ENCODE data around the gene SLC25A22. TPM values are rescaled to one million over a fixed set of nuclear protein-coding genes. Genes with fewer than 3 reads are reported as not detected.

SLC25A22 gene
- total RNA-seq, 1 donor from 2014 or later: 84.9 TPM

DNA sequence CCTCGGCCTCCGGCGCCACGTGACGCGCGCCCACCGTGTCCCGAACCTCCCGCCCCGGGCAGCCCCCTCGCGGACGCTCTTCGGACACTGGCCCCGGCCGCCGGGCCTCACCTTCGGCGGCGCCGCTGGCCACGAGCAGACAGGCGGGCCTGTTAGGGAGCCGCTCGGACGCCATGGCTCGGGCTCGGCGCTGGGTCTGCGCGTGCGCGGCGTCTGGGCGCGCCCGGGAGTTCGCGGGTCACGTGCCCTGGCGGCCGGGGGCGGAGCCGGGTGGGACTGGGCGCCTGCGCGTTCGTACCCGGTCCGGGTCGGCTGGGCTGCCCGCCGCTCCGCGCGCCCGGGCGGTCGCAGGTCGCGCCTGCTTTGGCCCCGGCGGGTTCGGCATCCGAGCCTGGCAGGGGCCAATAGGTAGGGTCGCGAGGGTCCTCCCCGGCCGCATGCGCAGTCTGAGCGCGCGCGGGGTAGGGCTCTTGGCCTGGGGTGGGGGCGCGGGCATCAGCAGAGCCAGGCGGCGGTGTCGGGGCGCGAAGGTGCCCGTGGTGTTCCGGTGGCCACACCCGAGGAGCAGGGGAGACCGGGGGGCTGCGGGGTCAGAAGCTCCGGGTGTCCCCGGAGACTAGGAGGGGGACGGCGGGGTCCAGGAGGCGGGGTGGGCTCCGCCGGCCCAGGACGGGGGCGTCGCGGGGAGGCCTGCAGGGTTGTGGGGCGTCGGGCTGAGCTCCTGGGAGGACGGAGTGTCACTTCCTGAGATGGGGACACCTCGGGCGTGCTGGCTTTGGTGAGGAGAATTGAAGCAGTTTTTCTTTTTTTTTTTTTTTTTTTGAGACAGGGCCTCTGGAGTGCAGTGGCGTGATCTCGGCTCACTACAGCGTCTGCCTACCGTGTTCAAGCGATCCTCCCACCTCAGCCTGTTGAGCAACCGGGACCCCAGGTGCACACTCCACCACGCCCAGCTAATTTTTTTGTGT is 20.5 kb downstream of the SLC25A22 start, which contains the start of gene GATD1:
Gene GATD1, minus strand, starts transcription at position 200 of the 968 bp plus-strand sequence. Its CDS starts 25 bp downstream, at position 175.
- peak; percentile 99 for DNase-seq
- peak within 1 kb of the TSS; percentile 92 for H3K4me3 Mint-ChIP-seq
- H3K4me1 Mint-ChIP-seq: peaks cover 18% of the 10 kb centered on the region
- H3K36me3 Mint-ChIP-seq (ENCODE audit: low read depth): peaks cover 19% of the 10 kb centered on the region
- intact Hi-C loops (cut with micrococcal nuclease): loop anchor here (1.0 to 2.0 kb wide), 3 partner anchors 13 to 32 kb away; partner anchors contain the start of genes CEND1 and RPLP2
- peak within 1 kb of the TSS; percentile 85 for H3K27ac Mint-ChIP-seq
- H3K9me3 Mint-ChIP-seq: no peaks in the 10 kb centered on the region
- no peaks in the 10 kb centered on the region for H3K27me3 Mint-ChIP-seq

DNA sequence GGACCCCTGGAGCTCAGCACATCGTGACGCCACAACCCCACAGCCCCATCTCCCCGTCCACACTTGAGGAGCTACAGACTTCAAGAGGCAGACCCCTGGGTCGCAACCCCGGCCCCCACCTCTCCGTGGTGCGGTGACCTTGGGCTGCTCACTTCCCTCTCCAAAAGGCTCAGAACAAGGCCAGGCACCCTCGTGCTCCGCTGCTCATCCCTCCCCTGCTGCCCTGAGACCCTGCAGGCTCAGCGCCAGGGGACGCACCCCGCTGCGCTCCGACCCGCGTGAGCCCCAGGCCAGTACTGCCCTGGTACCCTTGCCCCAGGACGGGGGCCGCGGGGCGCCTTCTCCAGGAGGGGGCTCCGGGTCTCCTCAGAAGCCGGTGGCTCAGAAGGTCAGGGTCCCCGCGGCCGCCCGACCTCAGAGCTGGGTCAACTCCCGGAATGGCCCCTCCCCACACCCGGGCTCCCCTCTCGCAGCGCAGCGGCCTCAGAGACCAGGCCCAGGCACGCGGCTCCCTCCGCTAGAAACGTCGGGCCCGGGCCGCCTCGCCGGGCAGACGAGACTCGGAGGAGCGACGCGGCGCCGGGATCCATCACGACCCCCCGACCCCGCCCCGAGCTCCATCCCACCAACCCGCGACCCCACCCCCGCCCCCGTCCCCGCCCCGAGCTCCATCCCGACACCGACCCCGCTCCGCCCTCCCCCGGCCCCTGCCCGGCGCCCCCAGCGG is 21.4 kb downstream of the SLC25A22 start:
- no peaks in the 10 kb centered on the region for H3K27me3 Mint-ChIP-seq
- no peaks in the 10 kb centered on the region for H3K9me3 Mint-ChIP-seq
- peak overlapping the region; percentile 85 for H3K27ac Mint-ChIP-seq
- intact Hi-C loops (cut with micrococcal nuclease): loop anchor here (1.0 to 2.0 kb wide), 3 partner anchors 14 to 33 kb away; partner anchors contain the start of genes CEND1 and RPLP2
- peaks cover 18% of the 10 kb centered on the region for H3K4me1 Mint-ChIP-seq
- no peak for DNase-seq
- H3K36me3 Mint-ChIP-seq (ENCODE audit: low read depth): peaks cover 19% of the 10 kb centered on the region
- H3K4me3 Mint-ChIP-seq: peak overlapping the region; percentile 92

DNA sequence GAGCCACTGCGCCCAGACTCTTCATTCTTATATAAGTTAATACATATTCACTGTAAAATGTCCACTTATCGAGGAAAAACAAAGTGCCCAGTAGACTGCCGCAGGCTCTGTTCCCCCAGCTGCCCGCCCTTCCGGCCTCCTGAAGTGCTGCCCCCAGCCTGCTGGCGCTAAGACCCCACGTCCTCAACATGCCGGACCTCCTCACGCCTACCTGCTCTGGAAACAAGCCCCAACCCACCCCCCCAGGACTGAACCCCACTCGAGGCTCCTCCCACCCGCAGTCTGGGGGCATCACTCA is 21.9 kb downstream of the SLC25A22 start:
- peaks cover 18% of the 10 kb centered on the region for H3K4me1 Mint-ChIP-seq
- peak overlapping the region; percentile 85 for H3K27ac Mint-ChIP-seq
- intact Hi-C loops (cut with micrococcal nuclease): loop anchor here (2.0 kb wide), 1 partner anchor 21 kb away; no protein-coding TSS in a partner anchor
- peak overlapping the region; percentile 92 for H3K4me3 Mint-ChIP-seq
- peaks cover 18% of the 10 kb centered on the region for H3K36me3 Mint-ChIP-seq (ENCODE audit: low read depth)
- H3K27me3 Mint-ChIP-seq: no peaks in the 10 kb centered on the region
- no peak for DNase-seq
- no peaks in the 10 kb centered on the region for H3K9me3 Mint-ChIP-seq

DNA sequence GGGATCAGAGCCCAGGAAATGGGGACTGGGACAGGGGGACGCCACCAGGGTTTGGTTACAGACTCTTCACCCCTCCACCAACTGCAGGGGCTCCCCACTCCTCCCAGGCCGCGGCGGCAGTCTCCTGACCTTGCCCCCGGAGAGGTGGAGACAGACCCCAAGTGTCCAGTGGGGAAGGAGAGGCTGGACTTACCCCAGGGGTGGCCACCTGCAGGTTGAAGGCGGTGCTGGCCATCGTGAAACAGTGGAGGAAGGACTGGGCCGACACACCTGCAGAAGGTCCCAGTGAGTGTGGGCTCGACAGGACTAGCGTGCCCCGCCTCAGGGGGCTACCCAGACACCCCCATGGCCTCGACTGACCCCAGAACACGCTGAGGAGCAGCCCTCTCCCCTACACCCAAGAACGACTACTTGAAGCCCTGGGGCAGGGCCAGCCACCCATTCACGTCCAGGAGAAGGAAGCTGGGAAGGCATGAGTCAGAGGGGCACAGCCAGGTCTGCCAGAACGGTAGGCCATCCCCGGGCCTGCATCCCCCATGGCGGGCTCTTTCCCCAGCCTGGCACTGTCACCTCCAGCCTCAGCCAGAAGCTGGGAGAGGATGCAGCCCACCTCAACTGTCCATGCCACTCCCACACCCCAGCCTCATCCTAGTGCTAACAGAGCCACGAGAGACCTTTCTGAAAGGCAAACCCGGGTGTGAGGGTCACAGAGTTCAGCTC is 23.0 kb downstream of the SLC25A22 start:
- DNase-seq: peak; percentile 57
- intact Hi-C loops (cut with micrococcal nuclease): no loop called here
- H3K36me3 Mint-ChIP-seq (ENCODE audit: low read depth): peaks cover 19% of the 10 kb centered on the region
- H3K4me3 Mint-ChIP-seq: peak overlapping the region; percentile 71
- no peaks in the 10 kb centered on the region for H3K27me3 Mint-ChIP-seq
- peak overlapping the region; percentile 64 for H3K27ac Mint-ChIP-seq
- no peaks in the 10 kb centered on the region for H3K9me3 Mint-ChIP-seq
- peaks cover 15% of the 10 kb centered on the region for H3K4me1 Mint-ChIP-seq

DNA sequence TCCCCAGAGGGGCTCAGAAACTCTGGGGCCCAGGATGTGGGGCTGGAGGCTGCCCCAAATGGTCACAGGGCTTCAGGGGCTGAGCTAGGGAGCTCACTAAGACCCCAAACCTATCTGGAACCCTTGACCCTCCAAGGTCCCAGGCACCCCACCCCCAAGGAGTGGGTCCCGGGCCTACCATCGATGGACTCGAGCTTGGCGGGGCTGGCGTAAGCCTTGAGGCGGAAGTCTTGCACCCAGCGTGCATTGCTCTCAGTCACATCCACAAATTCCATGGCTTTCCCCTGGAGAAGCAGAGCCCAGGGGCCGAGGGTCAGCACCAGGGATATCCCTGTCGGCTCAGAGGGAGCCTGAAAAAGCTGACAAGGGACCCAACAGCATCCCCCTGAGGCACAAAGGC is 24.3 kb downstream of the SLC25A22 start:
- no peaks in the 10 kb centered on the region for H3K27me3 Mint-ChIP-seq
- no peak overlapping the region for H3K27ac Mint-ChIP-seq
- peaks cover 19% of the 10 kb centered on the region for H3K36me3 Mint-ChIP-seq (ENCODE audit: low read depth)
- intact Hi-C loops (cut with micrococcal nuclease): no loop called here
- DNase-seq: peak; percentile 55
- no peak overlapping the region for H3K4me3 Mint-ChIP-seq
- peaks cover 11% of the 10 kb centered on the region for H3K4me1 Mint-ChIP-seq
- H3K9me3 Mint-ChIP-seq: no peaks in the 10 kb centered on the region

DNA sequence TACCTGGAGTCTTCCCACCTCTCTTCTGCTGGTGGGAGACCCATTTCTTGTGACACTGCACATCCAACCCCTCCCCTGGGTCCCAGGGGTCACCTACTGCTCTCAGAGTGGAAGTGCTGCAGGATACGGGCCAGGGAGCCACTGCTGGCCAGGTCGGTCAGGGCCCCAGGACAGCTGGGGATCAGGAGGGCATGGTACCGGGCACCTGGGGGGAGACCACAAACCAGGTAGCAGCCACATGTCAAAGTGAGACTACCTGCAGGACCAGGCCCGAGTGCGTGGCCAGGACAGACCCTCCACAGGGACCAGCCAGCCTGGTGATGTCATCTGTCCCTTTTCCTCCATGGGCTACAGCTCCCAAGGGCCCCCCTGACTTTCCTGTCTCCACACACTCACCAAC is 24.7 kb downstream of the SLC25A22 start:
- intact Hi-C loops (cut with micrococcal nuclease): no loop called here
- DNase-seq: no peak
- Mint-ChIP-seq H3K27ac (no peak overlapping the region), H3K4me3 (no peak overlapping the region), H3K36me3 (ENCODE audit: low read depth) (peaks cover 19% of the 10 kb centered on the region), H3K27me3 (no peaks in the 10 kb centered on the region), H3K4me1 (peaks cover 10% of the 10 kb centered on the region), H3K9me3 (no peaks in the 10 kb centered on the region)

DNA sequence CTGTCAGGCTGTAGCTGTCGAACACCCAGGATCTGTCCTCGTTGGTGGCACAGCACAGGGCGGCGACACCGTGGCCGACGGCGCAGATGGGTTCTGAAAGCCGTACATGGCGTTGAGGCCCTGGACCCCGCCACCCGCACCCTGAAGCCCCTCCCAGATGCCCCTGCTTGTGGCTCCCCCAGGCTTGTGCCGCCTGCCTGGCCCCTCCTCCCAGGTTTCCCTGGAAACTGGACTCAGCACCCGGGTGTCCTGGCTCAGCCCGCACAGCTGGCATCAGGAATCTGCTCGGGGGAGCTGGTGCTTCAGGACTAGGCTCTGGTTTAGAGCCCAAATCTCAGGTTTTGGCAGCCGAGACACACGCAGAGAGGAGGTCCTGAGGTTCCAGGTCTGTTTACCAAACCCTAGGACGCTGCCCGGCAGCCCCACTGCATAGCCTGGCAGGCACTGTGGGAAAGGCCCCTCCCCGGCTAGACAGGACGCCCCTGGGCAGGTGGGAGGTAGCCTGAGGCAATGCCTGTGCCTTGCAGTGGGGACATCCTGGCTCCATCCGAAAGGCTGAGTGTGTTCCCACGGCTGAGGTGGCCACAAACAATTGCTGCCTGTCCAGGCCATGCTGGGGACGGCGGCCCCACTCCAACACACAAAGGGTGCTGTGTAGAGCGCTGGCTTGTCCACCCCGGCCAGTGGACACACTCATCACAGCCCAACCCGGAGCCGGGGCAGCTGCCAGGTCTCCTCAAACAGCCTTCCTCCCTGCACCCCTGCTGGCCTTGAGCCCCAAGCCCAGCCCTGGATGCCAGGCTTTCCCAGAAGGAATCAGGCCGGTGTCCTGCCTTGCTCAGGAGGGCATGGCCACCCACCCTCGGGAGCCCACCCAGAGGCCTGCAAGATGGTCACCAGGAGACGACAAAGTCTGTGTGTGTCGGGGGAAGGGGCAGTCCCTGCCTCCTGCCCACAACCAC is 25.4 kb downstream of the SLC25A22 start:
- Mint-ChIP-seq H3K36me3 (ENCODE audit: low read depth) (peaks cover 15% of the 10 kb centered on the region), H3K4me3 (no peak overlapping the region), H3K27me3 (no peaks in the 10 kb centered on the region), H3K27ac (no peak overlapping the region), H3K4me1 (peaks cover 10% of the 10 kb centered on the region), H3K9me3 (no peaks in the 10 kb centered on the region)
- intact Hi-C loops (cut with micrococcal nuclease): no loop called here
- DNase-seq: peak; percentile 54

DNA sequence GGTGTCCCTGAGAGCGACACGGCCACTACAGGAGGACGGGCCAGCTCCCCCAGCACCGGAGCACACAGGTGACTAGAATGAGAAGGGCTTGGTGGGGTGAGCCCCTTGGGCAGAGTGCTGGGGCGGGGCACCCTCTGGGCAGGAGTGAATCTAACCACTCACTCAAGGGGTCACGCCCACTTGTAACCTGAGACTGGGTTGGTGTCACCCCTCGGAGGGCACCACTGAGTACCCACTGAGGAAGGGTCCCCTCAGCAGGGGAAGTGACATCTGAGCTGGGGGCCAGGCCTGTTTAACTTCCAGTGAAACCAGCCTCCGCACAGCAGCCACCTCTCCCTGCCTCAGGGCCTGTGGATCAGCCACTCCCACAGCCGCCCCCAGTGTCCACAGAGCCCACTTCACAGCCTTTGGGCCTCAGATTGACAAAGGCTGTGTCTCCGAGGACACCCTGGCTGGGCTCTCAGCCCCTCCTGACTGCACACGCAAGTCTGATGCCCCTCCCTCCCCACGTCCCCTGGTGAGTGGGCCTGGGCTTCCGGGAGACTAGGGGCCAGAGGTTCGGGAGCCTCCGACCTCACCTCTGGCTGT is 26.4 kb downstream of the SLC25A22 start:
- no peak overlapping the region for H3K27ac Mint-ChIP-seq
- H3K27me3 Mint-ChIP-seq: no peaks in the 10 kb centered on the region
- H3K4me3 Mint-ChIP-seq: no peak overlapping the region
- H3K9me3 Mint-ChIP-seq: no peaks in the 10 kb centered on the region
- intact Hi-C loops (cut with micrococcal nuclease): no loop called here
- H3K4me1 Mint-ChIP-seq: peaks cover 15% of the 10 kb centered on the region
- no peak for DNase-seq
- H3K36me3 Mint-ChIP-seq (ENCODE audit: low read depth): peaks cover 24% of the 10 kb centered on the region

DNA sequence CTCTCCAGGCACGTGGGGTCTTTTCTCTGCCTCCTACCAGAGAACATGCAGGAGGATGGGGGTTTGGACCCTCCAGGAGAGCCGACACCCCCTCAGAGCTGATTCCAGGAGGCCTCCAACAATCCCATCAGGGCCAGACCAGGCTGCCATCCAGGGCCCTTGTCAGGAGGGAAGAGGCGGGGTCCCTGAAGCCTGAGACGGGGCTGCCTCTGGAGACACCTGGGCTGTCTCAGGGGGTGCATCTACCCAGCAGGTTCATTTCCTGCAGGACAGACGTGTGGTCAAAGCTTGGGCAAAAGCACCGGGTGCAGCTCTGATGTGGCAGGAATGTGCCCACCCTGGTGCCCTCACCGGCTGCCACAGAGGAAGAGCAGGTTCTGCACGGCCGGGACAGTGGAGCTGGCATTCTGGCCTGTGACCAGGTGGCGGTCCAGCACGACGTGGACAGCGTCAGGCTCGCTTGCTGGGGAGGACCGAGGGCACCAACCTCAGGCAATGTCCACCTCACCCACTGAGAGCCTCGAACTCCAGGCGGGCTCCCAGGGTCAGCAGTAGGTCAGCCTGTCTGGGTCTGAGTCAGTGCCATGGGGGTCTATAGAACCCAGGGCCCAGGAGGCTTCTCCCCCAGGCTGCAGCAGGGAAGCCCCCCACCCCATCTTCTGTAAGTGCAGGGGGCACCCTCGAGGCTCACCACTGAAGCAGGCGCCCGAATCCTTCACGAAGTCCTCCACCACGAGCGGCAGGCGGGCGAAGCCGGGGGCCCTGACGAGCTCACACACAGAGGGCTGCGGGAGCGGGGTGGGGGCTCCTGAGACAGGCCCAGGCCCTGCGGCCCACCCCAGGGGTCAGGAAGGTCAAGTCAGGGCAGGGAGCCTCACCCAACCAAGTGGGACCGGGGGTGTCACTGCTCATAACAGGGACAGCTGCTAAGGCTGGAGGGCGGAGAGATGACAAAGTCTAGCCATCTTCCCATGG is 27.2 kb downstream of the SLC25A22 start:
- intact Hi-C loops (cut with micrococcal nuclease): no loop called here
- H3K4me3 Mint-ChIP-seq: no peak overlapping the region

DNA sequence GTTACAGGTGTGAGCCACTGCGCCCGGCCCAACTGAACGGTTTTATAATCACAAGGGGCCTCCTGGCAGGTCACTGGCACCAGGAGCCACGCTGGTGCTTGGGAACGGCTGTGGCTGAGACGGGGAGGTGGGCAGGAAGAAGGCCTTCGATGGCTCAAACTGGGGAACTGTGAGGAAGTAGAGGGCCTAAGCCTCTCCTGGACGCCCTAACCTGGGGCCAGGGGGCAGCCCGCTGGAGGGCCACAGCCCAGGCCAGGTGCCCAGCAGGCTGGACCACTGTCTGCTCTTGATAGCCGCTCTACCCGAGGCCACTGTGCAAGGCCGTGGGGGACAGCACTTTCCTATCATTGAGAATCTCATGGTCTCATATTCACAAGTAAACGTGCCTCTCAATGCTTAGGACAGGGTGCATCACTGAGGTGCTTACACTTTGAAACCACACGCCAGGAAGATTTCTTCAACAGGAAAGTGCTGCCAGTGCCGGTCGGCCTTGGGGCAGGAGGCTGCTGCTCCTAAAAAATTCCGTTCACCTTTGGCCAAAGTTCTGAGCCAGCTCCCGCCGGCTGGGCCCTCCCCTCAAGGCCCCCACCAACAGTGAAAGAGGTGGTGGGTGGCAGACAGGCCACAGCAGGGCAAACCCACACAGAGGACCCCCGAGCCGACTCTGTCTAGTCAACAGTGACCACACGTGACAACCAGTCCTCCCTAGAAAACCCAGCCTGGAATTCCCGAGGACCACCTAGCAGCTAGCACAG is 28.0 kb downstream of the SLC25A22 start:
- H3K27ac Mint-ChIP-seq: no peak overlapping the region
- no peak overlapping the region for H3K4me3 Mint-ChIP-seq
- no peak for DNase-seq
- peaks cover 26% of the 10 kb centered on the region for H3K36me3 Mint-ChIP-seq (ENCODE audit: low read depth)
- H3K4me1 Mint-ChIP-seq: peaks cover 8% of the 10 kb centered on the region
- intact Hi-C loops (cut with micrococcal nuclease): no loop called here
- no peaks in the 10 kb centered on the region for H3K27me3 Mint-ChIP-seq
- no peaks in the 10 kb centered on the region for H3K9me3 Mint-ChIP-seq

More for the DNA sequence above, 27.2 kb downstream of the SLC25A22 start:
- Mint-ChIP-seq H3K4me1 (peaks cover 12% of the 10 kb centered on the region), H3K9me3 (no peaks in the 10 kb centered on the region), H3K27ac (no peak overlapping the region), H3K36me3 (ENCODE audit: low read depth) (peaks cover 24% of the 10 kb centered on the region), H3K27me3 (no peaks in the 10 kb centered on the region)
- DNase-seq: peak; percentile 55

DNA sequence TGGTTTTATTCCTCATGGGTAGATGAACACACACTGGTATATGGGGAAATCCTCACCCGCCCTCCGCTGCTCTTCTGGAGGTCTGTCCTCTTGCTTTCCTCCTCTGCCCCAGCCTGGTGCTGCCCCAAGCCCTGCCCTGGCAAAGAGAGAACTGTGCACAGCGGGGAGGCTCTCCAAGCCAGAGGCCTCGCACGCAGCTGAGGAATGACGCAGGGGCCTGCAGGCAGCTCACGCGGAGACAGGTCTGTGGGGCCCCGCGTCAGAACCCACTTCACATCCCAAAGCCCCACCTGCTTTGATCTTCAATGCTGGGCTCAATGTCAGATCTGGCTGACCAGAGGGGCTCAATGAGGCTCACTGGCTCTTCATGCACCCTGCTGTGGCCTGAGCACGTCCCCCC is 30.8 kb downstream of the SLC25A22 start:
- Mint-ChIP-seq H3K4me3 (no peak overlapping the region), H3K9me3 (no peaks in the 10 kb centered on the region), H3K4me1 (peaks cover 9% of the 10 kb centered on the region), H3K27me3 (no peaks in the 10 kb centered on the region), H3K36me3 (ENCODE audit: low read depth) (peaks cover 40% of the 10 kb centered on the region), H3K27ac (no peak overlapping the region)
- intact Hi-C loops (cut with micrococcal nuclease): no loop called here
- no peak for DNase-seq

Data from activated CD4-positive, alpha-beta T cell treated with anti-CD3 and anti-CD28 coated beads, Interleukin-2, amount 10 ng/mL, durations not matched to agents 24 days and 14 days (primary cell).